UCSD-AML1 (cell line): Measurements from ENCODE around the gene DHX35.

Experiments used
- DNase-seq: peaks from one replicate; lab custom pipeline; 2025; ENCODE audit not compliant: unreplicated experiment; lab: John Stamatoyannopoulos, UW

The DHX35 gene

DNA sequence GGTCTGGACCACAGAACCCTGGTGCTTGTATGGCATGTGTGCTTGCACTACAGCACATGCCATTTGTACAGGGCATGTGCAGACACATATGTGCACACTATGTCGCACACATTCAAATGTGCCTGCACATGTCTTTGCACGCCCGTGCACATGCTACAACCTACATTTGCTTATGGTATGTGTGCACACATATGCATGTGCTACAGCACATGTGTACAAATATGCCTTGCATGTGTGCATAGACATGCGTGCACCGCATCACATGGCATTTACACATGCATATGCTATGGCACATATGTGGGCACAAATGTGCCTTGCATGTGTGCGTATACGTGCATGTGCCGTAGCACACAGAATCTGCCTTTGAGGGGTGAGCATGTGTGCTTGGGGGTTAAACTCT is 90.5 kb downstream of the DHX35 start:
- no peak for DNase-seq

DNA sequence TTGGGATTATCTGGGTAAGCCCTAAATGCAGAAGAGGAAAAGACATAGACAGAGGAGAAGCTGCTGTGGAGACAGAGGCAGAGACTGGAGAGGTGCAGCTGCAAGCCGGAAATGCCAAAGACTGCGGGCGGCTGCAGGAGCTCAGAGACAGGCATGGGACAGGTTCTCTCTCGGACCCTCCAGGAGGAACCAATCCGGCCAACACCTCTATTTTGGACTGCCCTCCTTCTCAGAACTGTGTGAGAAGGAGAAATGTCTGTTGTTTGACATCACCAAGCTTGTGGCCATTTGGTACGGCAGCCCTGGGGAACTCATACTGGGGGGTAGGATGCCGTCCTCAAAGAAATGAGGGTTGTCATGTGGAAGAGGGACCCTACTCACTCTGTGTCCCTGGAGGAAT is 95.0 kb downstream of the DHX35 start:
- DNase-seq: no peak

DNA sequence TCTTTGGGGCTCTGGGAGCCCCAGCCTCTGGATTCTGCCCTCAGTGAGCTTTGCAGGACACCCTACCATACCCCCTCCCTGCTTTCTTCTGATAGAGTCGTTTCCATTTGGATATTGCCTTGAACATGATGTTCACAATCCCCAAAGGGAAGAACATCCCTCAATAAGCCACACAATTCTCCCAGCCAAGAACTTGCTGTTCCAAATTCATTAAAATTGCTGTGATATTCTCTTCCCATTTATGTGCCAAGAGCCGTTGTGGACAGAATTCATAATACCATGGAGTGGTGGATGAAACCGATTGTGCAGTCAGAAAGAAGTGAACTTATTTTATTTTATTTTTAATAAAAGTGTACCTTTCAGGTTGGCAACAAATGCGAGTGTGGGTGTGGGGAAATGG is 95.8 kb downstream of the DHX35 start:
- no peak for DNase-seq

DNA sequence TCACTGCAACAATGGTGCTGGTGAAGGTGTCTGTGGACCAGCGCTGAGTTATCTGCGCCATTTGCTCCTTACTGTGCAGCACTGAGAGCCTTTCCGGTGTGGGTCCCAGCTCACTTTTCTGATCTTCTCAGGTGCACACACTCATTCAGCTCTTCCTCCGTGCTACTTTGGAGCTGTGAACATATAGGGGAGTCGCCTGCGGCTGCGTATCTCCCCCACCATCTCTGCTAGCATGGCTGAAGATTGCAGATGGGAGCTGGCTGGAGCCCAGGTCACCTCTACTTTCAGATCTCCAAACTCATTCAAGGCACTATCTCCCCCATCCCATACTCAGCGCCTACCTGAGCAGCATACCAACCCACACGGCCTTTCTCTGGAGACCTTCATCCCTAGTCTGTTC is 96.9 kb downstream of the DHX35 start:
- DNase-seq: no peak

DNA sequence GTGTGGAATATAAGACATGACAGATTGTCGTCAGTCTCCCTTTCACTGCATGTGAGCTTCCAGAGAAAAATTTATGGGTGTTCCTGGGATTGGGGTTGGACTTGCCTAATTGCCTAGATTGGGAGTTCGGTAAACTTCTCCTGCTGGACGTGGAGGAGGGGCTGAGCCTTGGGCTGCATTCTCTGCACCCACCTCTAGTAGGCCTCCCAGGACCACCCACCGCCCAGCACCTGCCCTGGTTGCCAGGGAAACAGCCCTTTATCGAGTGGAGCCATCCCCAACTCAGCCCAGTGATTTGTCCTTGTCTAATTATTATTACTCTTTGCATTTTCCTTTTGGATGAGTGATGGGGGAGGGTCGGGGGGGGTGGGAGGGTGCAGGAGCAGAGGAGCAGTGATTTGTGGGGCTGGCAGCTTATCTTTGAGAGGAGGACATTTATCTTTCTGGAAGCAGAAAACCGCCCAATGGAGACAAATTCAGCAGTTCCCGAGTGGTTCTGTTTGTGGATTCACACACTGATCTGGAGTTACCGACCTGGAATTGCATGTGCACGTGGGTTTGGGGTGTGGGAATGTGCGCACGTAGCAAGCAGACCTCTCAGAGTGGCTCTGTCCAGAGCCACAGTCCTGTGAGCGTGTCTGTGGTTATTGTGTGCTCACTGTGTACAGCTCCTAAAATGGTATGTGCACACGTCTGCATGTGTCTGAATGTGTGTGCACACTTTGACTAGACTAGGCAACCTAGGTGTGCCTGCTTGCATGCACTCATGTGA is 104.5 kb downstream of the DHX35 start:
- DNase-seq: no peak

DNA sequence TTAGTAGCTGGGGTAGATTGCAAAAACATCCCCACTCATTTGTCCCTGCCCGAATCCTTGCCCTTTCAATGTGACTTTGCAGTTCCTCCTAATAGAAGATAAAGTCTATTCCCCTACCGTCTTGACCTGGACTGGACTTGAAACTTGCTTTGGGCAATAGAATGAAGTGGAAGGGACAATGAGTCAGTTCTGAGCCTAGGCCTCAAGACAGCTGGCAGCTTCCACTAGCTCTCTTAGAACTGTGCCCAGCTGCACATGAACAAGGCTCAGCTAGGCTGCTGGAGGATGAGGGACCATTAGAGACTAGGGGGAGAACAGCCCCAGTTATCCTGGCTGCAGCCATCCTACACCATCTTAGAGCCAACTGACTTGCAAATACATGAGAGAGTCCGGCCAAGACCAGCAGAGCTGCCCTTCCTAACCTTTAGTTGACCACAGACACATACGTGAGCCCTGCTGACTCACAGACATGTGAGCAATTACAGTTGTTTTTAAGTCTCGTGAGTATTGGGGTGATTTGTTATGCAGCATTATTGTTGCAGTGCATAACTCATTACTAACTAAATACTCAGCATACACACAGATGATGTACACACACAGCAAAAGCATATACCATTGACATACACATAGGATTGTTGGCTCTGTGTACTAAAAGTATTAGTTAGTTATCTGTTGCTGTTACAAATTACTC is 105.5 kb downstream of the DHX35 start:
- no peak for DNase-seq

DNA sequence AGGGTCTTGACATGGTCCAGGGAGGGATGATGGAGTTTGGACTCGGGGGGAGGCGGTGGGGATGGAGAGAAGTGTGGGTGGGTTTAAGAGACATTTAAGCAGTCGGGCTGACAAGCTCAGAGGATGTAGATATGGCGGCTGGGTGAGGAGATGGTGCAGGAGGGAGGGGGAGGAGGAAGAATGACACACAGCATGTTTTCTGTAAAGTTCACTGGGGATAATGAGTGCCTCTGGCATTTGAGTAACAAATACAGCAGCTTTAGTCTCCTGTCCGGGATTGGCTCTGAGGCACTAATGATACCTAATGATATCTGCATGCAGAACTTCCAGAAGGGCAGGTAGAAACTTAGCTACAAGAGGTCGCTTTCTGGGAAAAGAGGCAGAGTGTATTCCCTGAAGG is 107.8 kb downstream of the DHX35 start:
- no peak for DNase-seq

DNA sequence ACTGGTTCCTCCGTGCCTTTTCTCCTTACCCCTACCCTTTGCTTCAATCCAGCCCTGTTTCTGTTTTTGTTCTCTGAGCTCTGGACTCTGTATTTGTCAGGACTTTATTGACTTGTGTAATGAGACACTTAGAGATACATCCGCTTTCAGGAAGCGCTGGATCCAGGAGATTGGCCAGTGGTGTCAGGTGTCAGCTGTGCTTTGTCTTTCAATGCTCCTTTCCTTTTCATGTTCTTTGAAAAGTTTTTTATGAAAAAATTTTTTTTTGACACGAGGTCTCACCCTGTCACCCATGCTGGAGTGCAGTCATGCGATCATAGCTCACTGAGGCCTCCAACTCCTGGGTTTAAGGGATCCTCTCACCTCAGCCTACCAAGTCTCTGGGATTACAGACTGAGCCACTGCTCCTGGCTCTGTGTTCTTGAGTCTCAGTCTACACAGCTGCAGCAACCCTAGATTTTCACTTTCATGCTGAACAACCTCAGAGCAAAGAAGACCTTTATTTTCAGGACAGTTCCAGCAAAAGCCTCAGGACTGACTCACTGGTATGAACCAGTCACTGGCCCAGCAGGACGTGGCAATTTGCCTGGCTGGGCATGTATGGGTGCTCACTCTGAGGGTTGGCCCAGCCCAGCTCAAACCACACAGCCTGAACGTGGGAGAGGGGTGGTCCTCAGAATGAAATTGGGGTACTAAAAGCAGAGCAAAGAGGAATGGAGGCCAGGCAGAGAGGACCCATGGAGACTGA is 108.5 kb downstream of the DHX35 start:
- no peak for DNase-seq

DNA sequence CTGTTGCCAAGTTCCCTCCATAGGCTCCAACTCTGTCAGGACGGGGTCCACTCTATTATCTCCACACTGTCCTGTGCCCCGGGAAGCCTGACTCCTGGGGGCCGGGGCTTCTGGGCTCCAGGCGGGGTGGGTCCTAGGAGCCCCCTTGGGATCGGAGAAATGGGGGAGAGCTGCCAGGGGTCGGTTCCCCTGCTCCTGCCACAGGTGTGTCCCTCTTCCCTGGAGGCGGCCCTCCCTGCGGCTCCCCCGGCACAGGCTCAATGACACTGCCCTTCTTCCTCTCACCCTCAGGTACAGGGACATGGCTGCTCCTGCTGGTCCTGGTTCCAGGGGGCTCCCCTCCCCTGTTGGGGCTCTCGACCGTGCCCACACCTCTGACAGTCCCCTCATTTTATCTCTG is 110.0 kb downstream of the DHX35 start:
- DNase-seq: no peak

DNA sequence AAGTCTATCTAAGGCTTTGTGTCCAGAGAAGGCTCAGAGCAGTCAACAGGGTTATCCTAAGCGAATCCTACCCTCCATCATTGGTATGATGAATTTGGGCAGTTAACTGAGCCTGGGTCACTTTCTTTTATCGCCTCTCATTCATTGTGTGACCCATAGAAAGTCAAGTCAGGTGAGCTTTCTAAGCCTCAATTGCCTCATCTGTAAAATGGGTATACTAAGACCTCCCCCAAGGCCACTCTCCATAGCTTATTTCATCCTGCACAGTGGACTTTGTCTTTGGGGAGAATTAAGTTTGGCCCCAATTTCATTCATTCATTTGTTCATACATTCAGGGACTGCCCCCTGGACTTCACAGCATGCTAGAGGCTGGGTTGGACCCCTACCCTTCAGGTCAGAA is 110.5 kb downstream of the DHX35 start:
- DNase-seq: no peak

DNA sequence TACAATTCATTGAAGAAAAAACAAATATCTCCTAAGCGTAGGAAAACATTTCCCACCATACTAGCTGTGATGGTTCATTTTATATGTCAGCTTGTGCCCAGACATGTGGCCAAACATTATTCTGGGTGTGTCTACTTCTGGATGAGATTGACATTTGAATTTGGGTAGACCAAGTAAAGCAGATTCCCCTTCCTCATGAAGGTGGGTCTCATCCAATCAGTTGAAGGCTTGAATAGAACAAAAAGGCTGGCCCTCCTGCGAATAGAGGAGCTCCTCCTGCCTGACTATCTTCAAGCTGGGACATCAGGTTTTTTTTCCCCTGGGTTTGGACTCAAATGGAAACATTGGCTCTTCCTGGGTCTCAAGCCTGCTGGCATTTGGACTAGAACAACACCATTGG is 113.6 kb downstream of the DHX35 start:
- no peak for DNase-seq

DNA sequence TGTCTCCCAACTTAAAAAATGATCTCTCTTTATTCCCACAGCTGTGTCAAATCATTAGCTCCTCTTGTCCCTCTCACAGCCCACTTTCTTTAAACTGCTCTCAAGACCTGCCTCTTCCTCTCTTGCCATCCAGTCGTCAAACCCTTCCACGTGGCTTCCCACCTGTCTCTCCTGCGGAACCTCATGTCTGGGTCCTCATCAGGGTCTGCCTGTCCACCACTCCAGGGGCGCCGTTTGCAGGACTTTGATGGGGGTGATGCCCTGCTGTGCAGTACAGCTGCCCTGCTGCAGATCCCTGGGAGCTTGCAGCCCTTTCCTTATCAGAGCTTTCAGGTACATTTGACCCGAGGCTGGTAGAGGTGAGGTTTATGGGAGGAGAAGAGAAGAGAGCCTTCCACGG is 114.8 kb downstream of the DHX35 start:
- no peak for DNase-seq

DNA sequence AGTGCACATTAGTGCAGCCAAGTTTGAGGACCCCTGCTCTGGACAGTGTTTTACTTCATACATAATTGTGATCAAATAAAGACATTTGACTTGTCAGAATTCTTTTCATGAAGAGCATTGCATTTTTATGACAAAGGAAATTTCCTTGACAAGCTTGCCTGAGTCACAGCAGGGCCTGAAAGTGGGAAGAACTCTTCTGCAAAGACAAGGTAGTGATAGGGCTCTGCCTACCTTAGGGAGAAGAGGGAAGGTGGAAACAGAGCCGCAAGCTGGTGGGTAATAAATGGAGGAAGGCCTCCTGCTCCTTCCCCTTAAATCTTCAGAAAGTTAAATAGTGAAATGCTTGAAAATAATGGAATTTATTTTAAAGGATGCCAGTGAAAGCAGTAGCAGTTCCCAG is 118.2 kb downstream of the DHX35 start:
- no peak for DNase-seq

DNA sequence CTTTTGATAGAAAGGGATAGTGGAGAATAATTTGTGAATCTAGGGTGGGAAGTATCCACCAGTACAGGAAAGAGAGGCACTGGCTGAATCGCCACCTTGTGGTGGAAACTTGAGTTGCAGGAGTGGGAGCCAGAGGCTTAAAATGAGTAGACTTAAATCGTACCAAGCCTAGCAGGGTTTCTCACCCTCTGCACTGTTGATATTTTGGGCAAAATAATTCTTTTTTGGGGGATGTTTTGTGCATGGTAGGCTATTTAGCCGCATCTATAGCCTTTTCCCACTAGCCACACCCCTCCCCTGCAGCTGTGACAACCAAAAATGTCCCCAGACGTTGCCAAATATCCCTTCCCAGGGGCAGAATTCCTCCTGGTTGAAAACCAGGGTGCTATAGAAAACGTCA is 119.1 kb downstream of the DHX35 start:
- DNase-seq: peak; percentile 66

DNA sequence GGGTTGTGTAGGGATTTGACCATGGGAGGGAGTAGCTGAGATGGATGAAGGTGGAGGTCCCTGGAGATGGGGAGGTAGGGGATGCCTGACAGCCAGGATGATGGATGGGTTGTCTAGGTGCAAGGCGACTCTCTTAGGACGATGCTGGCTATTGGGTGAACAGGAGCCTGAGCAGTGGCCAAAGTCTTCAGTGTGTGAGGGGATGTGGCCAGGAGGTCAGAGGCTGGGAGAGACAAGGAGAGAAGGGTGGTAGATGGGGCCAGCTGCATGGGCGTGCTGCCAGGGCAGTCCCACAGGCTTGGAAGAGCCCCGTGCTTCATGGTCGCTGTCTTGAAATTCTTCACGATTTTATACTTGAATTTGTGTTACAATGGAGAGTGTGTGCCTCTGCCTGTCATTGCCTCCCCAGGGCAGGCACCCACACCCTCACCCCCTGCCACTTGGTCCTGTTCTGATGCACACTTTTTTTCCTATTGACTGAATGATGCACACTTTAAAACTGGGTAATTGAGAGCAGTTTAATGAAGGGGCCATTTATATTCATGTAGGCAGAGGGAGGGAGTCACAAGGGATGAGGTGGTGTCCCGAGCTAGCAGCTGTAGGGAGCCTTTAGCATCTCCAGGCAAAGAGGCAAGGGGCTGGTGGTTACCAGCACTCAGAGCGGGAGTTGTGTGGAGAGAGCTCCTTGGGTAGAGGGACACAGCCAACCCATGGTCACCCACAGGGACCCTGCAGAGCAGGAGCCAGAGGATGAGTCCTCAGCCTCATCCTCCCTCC is 120.7 kb downstream of the DHX35 start:
- no peak for DNase-seq

DNA sequence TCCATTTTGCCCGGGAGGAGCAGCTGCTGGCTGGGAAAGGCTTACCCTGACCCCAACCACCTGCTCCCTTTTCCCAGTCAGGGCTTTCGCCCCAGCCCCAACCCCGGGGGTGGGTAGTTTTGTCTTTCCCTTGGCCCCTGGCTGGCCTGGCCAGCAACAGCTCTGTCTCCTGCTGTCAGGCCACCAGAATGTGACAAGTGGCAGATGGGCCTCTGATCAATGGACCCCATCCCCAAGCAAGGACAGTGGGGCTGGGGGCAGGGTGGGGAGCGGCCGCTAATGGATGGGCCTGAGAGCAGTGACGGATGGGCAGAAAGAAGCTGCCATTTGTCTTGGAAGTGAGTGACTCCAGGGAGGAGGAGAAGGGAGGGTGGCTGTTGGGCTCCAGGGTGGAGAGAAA is 121.6 kb downstream of the DHX35 start:
- no peak for DNase-seq

DNA sequence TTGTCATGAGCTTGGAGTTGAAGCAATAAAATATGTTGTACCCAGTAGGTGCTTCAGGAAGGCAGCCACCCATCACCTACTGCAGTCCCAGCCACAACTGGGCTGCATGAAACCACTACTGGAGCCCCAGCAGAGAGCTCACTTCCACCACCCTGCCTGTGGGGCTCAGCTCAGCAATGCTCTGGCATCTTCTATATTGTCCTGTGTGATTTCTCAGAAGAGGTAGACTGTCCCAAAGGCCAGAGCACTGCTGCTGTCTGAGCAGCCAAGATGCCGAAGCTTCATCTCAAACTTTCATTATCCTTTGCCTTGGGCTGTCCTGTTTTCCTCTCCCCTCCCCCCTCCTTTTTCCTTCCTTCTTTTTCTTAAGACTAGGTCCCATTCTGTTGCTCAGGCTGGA is 126.9 kb downstream of the DHX35 start:
- no peak for DNase-seq
